GM21619 (cell line): ENCODE results near the gene AFF1.
"Not testable (repeated sequence)": the region's sequence is repeated elsewhere in the genome, so short reads cannot be mapped to it uniquely, and the experiment has no call there.

Experiments
- ATAC-seq: cut with Tn5 transposase; IDR thresholded peaks from one replicate; pipeline ENCODE4 v1.9.1; 2021; ENCODE audit not compliant: unreplicated experiment

Gene AFF1

GRCh38 chr4:87053802-87054767, 119.3 kb downstream of the AFF1 start:
- no peak for ATAC-seq

- ATAC-seq = no peak
Measured at GRCh38 chr4:87054900-87055299, 120.1 kb downstream of the AFF1 start.

GRCh38 chr4:87055311-87055710, 120.5 kb downstream of the AFF1 start:
- ATAC-seq = no peak

GRCh38 chr4:87056881-87057280, 122.1 kb downstream of the AFF1 start:
- ATAC-seq = no peak

- ATAC-seq = no peak
Measured at GRCh38 chr4:87057835-87058355, 123.1 kb downstream of the AFF1 start.

- no peak for ATAC-seq
Measured at GRCh38 chr4:87058356-87059073, 123.7 kb downstream of the AFF1 start.

GRCh38 chr4:87060957-87061356, 126.1 kb downstream of the AFF1 start:
- ATAC-seq = no peak

GRCh38 chr4:87065021-87065420, 130.2 kb downstream of the AFF1 start:
- no peak for ATAC-seq

- ATAC-seq = no peak
Measured at GRCh38 chr4:87066403-87067123, 131.8 kb downstream of the AFF1 start.

- no peak for ATAC-seq
Measured at GRCh38 chr4:87067124-87067885, 132.5 kb downstream of the AFF1 start.

- no peak for ATAC-seq
Measured at GRCh38 chr4:87068583-87069021, 133.8 kb downstream of the AFF1 start.

GRCh38 chr4:87069037-87069742, 134.4 kb downstream of the AFF1 start:
- no peak for ATAC-seq

GRCh38 chr4:87071401-87071800, 136.6 kb downstream of the AFF1 start:
- ATAC-seq = no peak

GRCh38 chr4:87072545-87072944, 137.7 kb downstream of the AFF1 start:
- not testable (repeated sequence) for ATAC-seq

GRCh38 chr4:87073199-87074120, 138.6 kb downstream of the AFF1 start:
- ATAC-seq = peak; percentile 91

GRCh38 chr4:87074121-87074488, 139.3 kb downstream of the AFF1 start:
- ATAC-seq = no peak

- ATAC-seq = no peak
Measured at GRCh38 chr4:87075876-87076275, 141.1 kb downstream of the AFF1 start.

- ATAC-seq = no peak
Measured at GRCh38 chr4:87076690-87077358, 142.0 kb downstream of the AFF1 start.
